GM23248 (cell line): Measurements from ENCODE around the gene SLC6A7. TPM values are rescaled to one million over a fixed set of nuclear protein-coding genes. Genes with fewer than 3 reads are reported as not detected.

ENCODE experiments used
- DNase-seq: peaks from one replicate; pipeline ENCODE4 v3.0.0-alpha.2; 2015
- H2AFZ ChIP-seq: fragments of 200-600 bp; sonication (generic); 2 replicates; pipeline ENCODE4 v1.6.1; 2016; ENCODE audit warnings: antibody characterized with exemption
- H3F3A ChIP-seq: fragments of 200-600 bp; sonication (generic); 2 replicates; pipeline ENCODE4 v1.6.1; 2016; ENCODE audit warnings: mild to moderate bottlenecking, antibody characterized with exemption, mixed run types; ENCODE audit not compliant: insufficient read depth
- H3K27ac ChIP-seq: fragments of 200-600 bp; sonication (generic); 2 replicates; pipeline ENCODE4 v1.5.1; 2016; ENCODE audit warnings: mild to moderate bottlenecking
- H3K27me3 ChIP-seq: fragments of 200-600 bp; sonication (generic); replicated peaks from 2 replicates; pipeline ENCODE4 v1.6.1; 2016; ENCODE audit warnings: mild to moderate bottlenecking; ENCODE audit not compliant: insufficient read depth
- H3K36me3 ChIP-seq: fragments of 200-600 bp; sonication (generic); 2 replicates; pipeline ENCODE4 v1.6.1; 2016; ENCODE audit warnings: low read depth, mild to moderate bottlenecking
- H3K4me1 ChIP-seq: fragments of 200-600 bp; sonication (generic); 2 replicates; pipeline ENCODE4 v1.6.1; 2016; ENCODE audit warnings: mild to moderate bottlenecking; ENCODE audit not compliant: insufficient read depth
- H3K4me2 ChIP-seq: fragments of 200-600 bp; sonication (generic); one replicate; pipeline ENCODE4 v1.6.1; 2016; ENCODE audit warnings: mild to moderate bottlenecking; ENCODE audit not compliant: unreplicated experiment
- H3K4me3 ChIP-seq: fragments of 200-600 bp; sonication (generic); 2 replicates; pipeline ENCODE4 v1.5.1; 2016; ENCODE audit warnings: mild to moderate bottlenecking
- H3K79me2 ChIP-seq: fragments of 200-600 bp; sonication (generic); 2 replicates; pipeline ENCODE4 v1.6.1; 2016; ENCODE audit warnings: mild to moderate bottlenecking; ENCODE audit not compliant: insufficient read depth
- H3K9ac ChIP-seq: fragments of 200-600 bp; sonication (generic); 2 replicates; pipeline ENCODE4 v1.6.1; 2016; ENCODE audit warnings: mild to moderate bottlenecking
- H3K9me2 ChIP-seq: fragments of 200-600 bp; sonication (generic); 2 replicates; pipeline ENCODE4 v1.6.1; 2016; ENCODE audit warnings: mixed run types, mild to moderate bottlenecking, moderate library complexity; ENCODE audit not compliant: insufficient read depth
- H3K9me3 ChIP-seq: fragments of 200-600 bp; sonication (generic); one replicate; pipeline ENCODE4 v1.6.1; 2017; ENCODE audit warnings: low read depth
- H4K20me1 ChIP-seq: fragments of 200-600 bp; sonication (generic); 2 replicates; pipeline ENCODE4 v1.6.0; 2016; ENCODE audit not compliant: insufficient read depth
- EZH2 ChIP-seq: fragments of 200-600 bp; sonication (generic); IDR thresholded peaks from 2 replicates; pipeline ENCODE4 v1.6.1; 2018; ENCODE audit warnings: antibody characterized with exemption, mild to moderate bottlenecking; ENCODE audit not compliant: insufficient read depth, poor library complexity, severe bottlenecking
- EZH2phosphoT487 ChIP-seq: fragments of 200-600 bp; sonication (generic); IDR thresholded peaks from 2 replicates; pipeline ENCODE4 v1.6.1; 2018; ENCODE audit warnings: antibody characterized with exemption, moderate library complexity, mild to moderate bottlenecking, low read depth; ENCODE audit not compliant: insufficient read depth
- WGBS, 2 experiments: methylation state at CpG; one replicate each; pipeline ENCODE4 v1.1.6; 2015 to 2017; ENCODE audit warnings: low lambda C conversion rate in 2 of 2, low coverage in 1 of 2; ENCODE audit errors: missing lambda C conversion rate in 2 of 2; 5-methylcytosine and 5-hydroxymethylcytosine counted together
- in situ Hi-C: fragments of 300-500 bp; cut with MboI; formaldehyde crosslinking; loops from 2 replicates; pipeline ENCODE4 v1.15.0; 2020
- polyA plus RNA-seq: library from polyadenylated mRNA; unstranded; fragments of >200 nt; fragmentation: Nextera tagmentation; extraction: Ambion mirVana; gene quantifications from 2 replicates; pipeline ENCODE4 v1.2.1, GENCODE V29; 2016
- total RNA-seq: library from RNA; depleted of rRNA; stranded (reverse); fragments of >200 nt; shearing (Covaris generic); gene quantifications from 2 replicates; pipeline ENCODE4 v1.2.3, GENCODE V29; 2014

Gene SLC6A7
- total and polyA plus RNA-seq, 2 experiments from 2014 or later, result not detected

- Histone ChIP-seq H3K9me3 (no peaks in the 10 kb centered on the region), H2AFZ (no peak overlapping the region), H3K4me2 (no peak overlapping the region), H3F3A (peaks cover 68% of the 10 kb centered on the region), H3K9me2 (no peaks in the 10 kb centered on the region), H3K4me3 (no peak overlapping the region), H4K20me1 (peaks cover 3% of the 10 kb centered on the region; the same call in 1 of the 2 replicates), H3K79me2 (peaks cover 98% of the 10 kb centered on the region), H3K9ac (peak overlapping the region; percentile 60), H3K4me1 (peaks cover 72% of the 10 kb centered on the region), H3K27me3 (no peaks in the 10 kb centered on the region), H3K36me3 (0 out of 2 replicates have a peak, but pooled peaks cover 5% of the 10 kb centered on the region), H3K27ac (peak overlapping the region; percentile 76)
- no peak for TF ChIP-seq EZH2
- no peak for DNase-seq
- in situ Hi-C loops, result no loop called here
Measured at GRCh38 chr5:150149618-150150017, 40.2 kb upstream of the SLC6A7 start.

- H3K36me3 ChIP-seq, result 0 out of 2 replicates have a peak, but pooled peaks cover 5% of the 10 kb centered on the region
- H3K4me3 ChIP-seq, result peak overlapping the region; percentile 96
- H3F3A ChIP-seq, result peaks cover 62% of the 10 kb centered on the region
- H3K9me3 ChIP-seq, result no peaks in the 10 kb centered on the region
- DNase-seq, result peak; percentile 58
- peaks cover 3% of the 10 kb centered on the region; the same call in 1 of the 2 replicates for H4K20me1 ChIP-seq
- H3K79me2 ChIP-seq, result peaks cover 76% of the 10 kb centered on the region
- H2AFZ ChIP-seq, result no peak overlapping the region
- in situ Hi-C loops, result no loop called here
- H3K27me3 ChIP-seq, result no peaks in the 10 kb centered on the region
- 12 to 16% methylated on average over 12 of the region's 12 CpGs for WGBS, 2 experiments
- no peaks in the 10 kb centered on the region for H3K9me2 ChIP-seq
- H3K27ac ChIP-seq, result peak overlapping the region; percentile 25; the same call in 1 of the 2 replicates
- H3K4me1 ChIP-seq, result peaks cover 61% of the 10 kb centered on the region
- TF ChIP-seq EZH2 (no peak), EZH2phosphoT487 (no peak)
- H3K9ac ChIP-seq, result peak overlapping the region; percentile 90
- H3K4me2 ChIP-seq, result peak overlapping the region; percentile 99
Measured at GRCh38 chr5:150152636-150153462, 37.0 kb upstream of the SLC6A7 start.

- H2AFZ ChIP-seq, result no peak overlapping the region
- TF ChIP-seq EZH2 (no peak), EZH2phosphoT487 (no peak)
- H3K27ac ChIP-seq, result peak overlapping the region; percentile 76
- peak overlapping the region; percentile 90 for H3K9ac ChIP-seq
- H3K4me3 ChIP-seq, result peak overlapping the region; percentile 96
- H4K20me1 ChIP-seq, result peaks cover 3% of the 10 kb centered on the region; the same call in 1 of the 2 replicates
- H3K4me2 ChIP-seq, result peak overlapping the region; percentile 99
- 7 to 10% methylated on average over 2 of the region's 2 CpGs for WGBS, 2 experiments
- no peak for DNase-seq
- H3K9me3 ChIP-seq, result no peaks in the 10 kb centered on the region
- H3K79me2 ChIP-seq, result peaks cover 70% of the 10 kb centered on the region
- H3K9me2 ChIP-seq, result no peaks in the 10 kb centered on the region
- no peaks in the 10 kb centered on the region for H3K27me3 ChIP-seq
- in situ Hi-C loops, result no loop called here
- peaks cover 61% of the 10 kb centered on the region for H3K4me1 ChIP-seq
- peaks cover 61% of the 10 kb centered on the region for H3F3A ChIP-seq
- H3K36me3 ChIP-seq, result no peaks in the 10 kb centered on the region
Measured at GRCh38 chr5:150153483-150153882, 36.4 kb upstream of the SLC6A7 start.

- peak overlapping the region; percentile 99 for H3K4me2 ChIP-seq
- no peaks in the 10 kb centered on the region for H3K9me2 ChIP-seq
- no peak overlapping the region for H2AFZ ChIP-seq
- in situ Hi-C loops, result no loop called here
- peaks cover 61% of the 10 kb centered on the region for H3K4me1 ChIP-seq
- H3K9ac ChIP-seq, result peak overlapping the region; percentile 90
- peak overlapping the region; percentile 96 for H3K4me3 ChIP-seq
- H4K20me1 ChIP-seq, result peaks cover 3% of the 10 kb centered on the region; the same call in 1 of the 2 replicates
- peak; percentile 91 for DNase-seq
- TF ChIP-seq EZH2, result no peak
- TF ChIP-seq EZH2phosphoT487, result no peak
- no peaks in the 10 kb centered on the region for H3K36me3 ChIP-seq
- peaks cover 61% of the 10 kb centered on the region for H3F3A ChIP-seq
- H3K27me3 ChIP-seq, result no peaks in the 10 kb centered on the region
- peak overlapping the region; percentile 76 for H3K27ac ChIP-seq
- H3K79me2 ChIP-seq, result peaks cover 64% of the 10 kb centered on the region
- H3K9me3 ChIP-seq, result no peaks in the 10 kb centered on the region
- 8 to 9% methylated on average over 9 of the region's 9 CpGs for WGBS, 2 experiments
Measured at GRCh38 chr5:150153957-150154617, 35.8 kb upstream of the SLC6A7 start.
